ENCODE results near the gene PDE8B.

The PDE8B gene

GRCh38 chr5:77431286-77431685 lies 220.8 kb downstream of the PDE8B start:
- no peak for DNase-seq (ENCODE audit: low read depth)
- no peak overlapping the region for H3K4me3 ChIP-seq (ENCODE audit: control insufficient read depth, low read depth, low read length)
- no peak for TF ChIP-seq CTCF (conservative IDR thresholded peaks at IDR 0.05; ENCODE audit: control insufficient read depth, insufficient read depth, low read depth, low read length)

- no peak for DNase-seq (ENCODE audit: low read depth)
- no peak overlapping the region for H3K4me3 ChIP-seq (ENCODE audit: control insufficient read depth, low read depth, low read length)
- TF ChIP-seq CTCF (conservative IDR thresholded peaks at IDR 0.05; ENCODE audit: control insufficient read depth, insufficient read depth, low read depth, low read length) = no peak
Measured at GRCh38 chr5:77431719-77432118, 221.2 kb downstream of the PDE8B start.

- TF ChIP-seq CTCF (conservative IDR thresholded peaks at IDR 0.05; ENCODE audit: control insufficient read depth, insufficient read depth, low read depth, low read length) = no peak
- no peak overlapping the region for H3K4me3 ChIP-seq (ENCODE audit: control insufficient read depth, low read depth, low read length)
- no peak for DNase-seq (ENCODE audit: low read depth)
Measured at GRCh38 chr5:77437194-77437593, 226.7 kb downstream of the PDE8B start.

DNA sequence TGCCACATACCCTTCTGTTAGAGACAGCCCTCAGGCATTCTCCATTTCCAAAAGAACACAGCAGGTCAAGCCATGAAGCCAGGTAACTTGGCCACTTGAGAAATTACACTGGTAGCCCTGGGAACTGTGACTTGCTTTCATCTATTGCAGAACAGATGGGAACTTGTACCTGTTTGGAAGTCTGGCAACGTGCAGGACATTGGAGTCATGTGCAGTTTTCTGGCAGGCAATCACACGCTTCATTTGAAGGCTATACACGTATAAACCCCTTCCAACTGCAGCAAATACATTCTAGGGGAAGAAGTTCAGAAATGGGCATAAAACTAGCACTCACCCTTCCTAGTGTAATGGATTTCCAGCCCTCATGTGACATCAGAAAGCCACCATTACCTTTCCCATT lies 227.6 kb downstream of the PDE8B start:
- H3K4me3 ChIP-seq (ENCODE audit: control insufficient read depth, low read depth, low read length) = no peak overlapping the region
- TF ChIP-seq CTCF (conservative IDR thresholded peaks at IDR 0.05; ENCODE audit: control insufficient read depth, insufficient read depth, low read depth, low read length) = no peak
- no peak for DNase-seq (ENCODE audit: low read depth)

DNA sequence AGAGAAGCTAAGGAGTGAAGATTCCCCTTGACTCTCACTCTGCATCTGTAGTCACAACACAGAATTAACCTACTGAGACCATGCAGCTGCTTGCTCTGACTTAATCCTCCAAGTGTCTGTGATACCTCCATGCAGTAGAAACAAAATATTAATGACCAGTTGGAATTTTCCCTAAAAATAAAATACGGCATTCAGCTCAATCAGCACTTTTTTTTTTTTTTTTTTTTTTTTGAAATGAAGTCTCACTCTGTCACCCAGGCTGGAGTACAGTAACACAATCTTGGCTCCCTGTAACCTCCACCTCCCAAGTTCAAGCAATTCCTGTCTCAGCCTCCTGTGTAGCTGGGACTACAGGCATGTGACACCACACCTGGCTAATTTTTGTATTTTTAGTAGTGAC lies 233.2 kb downstream of the PDE8B start:
- no peak for TF ChIP-seq CTCF (conservative IDR thresholded peaks at IDR 0.05; ENCODE audit: control insufficient read depth, insufficient read depth, low read depth, low read length)
- no peak overlapping the region for H3K4me3 ChIP-seq (ENCODE audit: control insufficient read depth, low read depth, low read length)
- DNase-seq (ENCODE audit: low read depth) = no peak

GRCh38 chr5:77444356-77444755 lies 233.9 kb downstream of the PDE8B start:
- H3K4me3 ChIP-seq (ENCODE audit: control insufficient read depth, low read depth, low read length) = no peak overlapping the region
- no peak for TF ChIP-seq CTCF (conservative IDR thresholded peaks at IDR 0.05; ENCODE audit: control insufficient read depth, insufficient read depth, low read depth, low read length)

DNA sequence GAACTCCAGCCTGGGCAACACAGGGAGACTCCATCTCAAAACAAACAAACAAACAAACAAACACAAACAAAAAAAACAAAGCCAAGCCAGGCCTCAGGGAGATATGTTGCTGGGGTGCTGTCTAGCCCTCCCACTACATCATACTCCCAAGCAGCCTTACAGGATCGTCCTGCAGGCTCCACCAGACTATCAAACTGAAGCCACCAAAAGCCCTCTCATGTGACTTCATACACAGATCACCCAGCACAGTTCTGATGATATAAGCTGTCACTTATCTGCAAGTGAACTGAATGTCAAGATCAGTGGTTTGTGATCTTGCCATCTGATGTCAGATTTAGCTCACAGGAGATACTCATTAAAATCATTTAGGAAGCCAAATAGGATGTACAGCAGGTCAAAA lies 238.4 kb downstream of the PDE8B start:
- H3K4me3 ChIP-seq (ENCODE audit: control insufficient read depth, low read depth, low read length) = no peak overlapping the region
- no peak for TF ChIP-seq CTCF (conservative IDR thresholded peaks at IDR 0.05; ENCODE audit: control insufficient read depth, insufficient read depth, low read depth, low read length)
- no peak for DNase-seq (ENCODE audit: low read depth)

More at GRCh38 chr5:77444356-77444755, 233.9 kb downstream of the PDE8B start:
- no peak for DNase-seq (ENCODE audit: low read depth)
